IPS DF 4.7 (cell line): ENCODE results near the gene GNAO1.

Experiments used
- DNase-seq: peaks from one replicate; pipeline ENCODE4 v3.0.0-alpha.2; 2013; ENCODE audit warnings: low spot score; ENCODE audit errors: extremely low read depth

GNAO1 gene

DNA sequence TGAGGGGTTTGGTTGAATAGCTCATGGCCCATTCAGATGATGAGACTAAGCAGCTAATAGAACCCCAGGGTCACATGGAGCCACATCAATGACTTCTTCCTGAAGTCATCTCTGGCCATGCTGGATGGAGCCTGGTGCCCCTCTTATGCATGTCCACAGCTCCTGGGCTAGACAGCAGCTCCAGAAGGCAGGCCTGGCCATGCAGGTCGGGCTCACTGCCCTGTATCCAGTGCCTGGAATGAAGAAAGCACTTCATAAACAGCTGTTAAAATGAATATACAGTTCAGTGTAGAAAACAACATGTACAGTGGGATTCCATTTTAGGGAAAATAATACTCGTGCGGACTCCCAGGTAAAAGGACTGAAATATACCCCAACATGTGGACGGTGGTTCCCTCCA lies 73.9 kb downstream of the GNAO1 start:
- DNase-seq: no peak

DNA sequence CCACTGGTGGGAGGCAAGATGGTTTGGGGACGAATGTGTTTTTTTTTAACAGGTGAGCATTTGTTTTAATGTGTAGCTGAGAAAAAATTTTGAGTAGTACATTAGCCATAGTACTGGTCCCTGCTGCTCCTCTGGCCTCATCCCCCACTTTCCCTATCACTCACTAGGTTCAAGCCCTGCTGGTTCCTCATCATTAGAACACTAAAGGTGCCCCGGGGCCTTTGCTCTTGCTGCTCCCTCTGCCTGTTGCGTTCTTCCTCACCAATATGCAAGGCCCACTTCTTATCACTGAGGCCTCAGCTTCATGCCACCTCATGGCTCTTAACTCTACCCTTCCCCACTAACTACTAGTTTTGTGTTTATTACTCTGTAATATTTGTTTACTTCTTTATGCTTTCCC lies 74.5 kb downstream of the GNAO1 start:
- DNase-seq: no peak

- DNase-seq: no peak
Measured at GRCh38 chr16:56266641-56267607, 75.6 kb downstream of the GNAO1 start.

GRCh38 chr16:56267888-56268287 lies 76.6 kb downstream of the GNAO1 start:
- no peak for DNase-seq

GRCh38 chr16:56268799-56269198 lies 77.5 kb downstream of the GNAO1 start:
- DNase-seq: no peak

- no peak for DNase-seq
Measured at GRCh38 chr16:56269281-56269680, 78.0 kb downstream of the GNAO1 start.

- DNase-seq: no peak
Measured at GRCh38 chr16:56269811-56270684, 78.8 kb downstream of the GNAO1 start.

- DNase-seq: no peak
Measured at GRCh38 chr16:56270828-56271227, 79.5 kb downstream of the GNAO1 start.

- DNase-seq: no peak
Measured at GRCh38 chr16:56272583-56272894, 81.2 kb downstream of the GNAO1 start.

- DNase-seq: no peak
Measured at GRCh38 chr16:56273615-56274014, 82.3 kb downstream of the GNAO1 start.

- DNase-seq: no peak
Measured at GRCh38 chr16:56274369-56274768, 83.1 kb downstream of the GNAO1 start.

GRCh38 chr16:56275076-56275475 lies 83.8 kb downstream of the GNAO1 start:
- no peak for DNase-seq

GRCh38 chr16:56275801-56276200 lies 84.5 kb downstream of the GNAO1 start:
- DNase-seq: no peak

GRCh38 chr16:56277075-56277474 lies 85.8 kb downstream of the GNAO1 start:
- DNase-seq: no peak

DNA sequence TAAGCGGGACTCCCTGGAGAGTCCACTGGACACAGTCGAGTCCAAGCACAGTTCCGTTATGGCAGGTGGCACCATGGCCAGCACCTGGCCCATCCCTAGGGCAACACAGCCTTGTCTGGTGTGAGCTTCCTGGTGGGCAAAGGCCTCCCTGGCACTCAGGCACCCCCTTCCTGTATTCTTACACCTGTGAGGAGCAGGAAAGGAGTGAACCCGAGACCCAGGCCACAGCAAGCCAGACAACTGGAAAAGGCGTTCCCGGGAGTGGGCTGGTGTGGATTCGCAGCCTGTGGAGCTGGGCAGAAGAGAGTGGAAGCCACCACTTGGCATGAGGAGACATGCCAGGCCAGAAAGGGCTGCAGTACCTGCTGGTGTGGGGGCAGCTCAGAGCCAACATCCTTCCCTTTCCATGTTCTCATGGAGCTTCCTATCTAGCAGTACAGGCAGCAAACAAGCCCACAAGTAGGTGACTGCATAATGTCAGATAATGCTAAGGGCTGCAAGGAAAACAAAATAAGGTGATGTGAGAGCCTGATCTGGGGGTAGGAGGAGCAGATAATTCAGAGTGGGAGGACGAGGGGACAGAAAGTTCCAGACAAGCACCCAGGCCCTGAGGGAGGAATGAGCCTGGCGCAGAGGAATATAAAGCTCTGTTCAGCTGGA lies 87.0 kb downstream of the GNAO1 start:
- DNase-seq: no peak

- no peak for DNase-seq
Measured at GRCh38 chr16:56279132-56279531, 87.8 kb downstream of the GNAO1 start.

DNA sequence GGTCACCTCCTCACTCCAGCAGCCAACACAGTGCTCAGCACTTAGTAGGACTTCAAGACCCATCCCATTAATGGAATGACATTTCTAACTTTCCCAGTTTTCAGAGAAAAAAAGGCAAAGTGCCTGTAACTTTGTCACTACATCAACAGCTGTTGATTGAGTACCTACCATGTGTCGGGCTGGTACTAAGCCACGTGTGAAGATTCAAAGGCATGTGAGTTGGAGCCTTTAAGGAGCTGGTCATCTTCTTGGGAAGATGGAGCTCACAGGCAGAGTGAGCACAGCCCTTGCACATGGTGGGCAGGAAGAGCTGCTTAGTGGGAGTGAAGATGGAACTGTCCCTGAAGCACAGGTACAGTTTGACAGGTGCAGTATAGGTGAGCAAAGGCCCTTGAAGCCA lies 88.6 kb downstream of the GNAO1 start:
- DNase-seq: no peak

DNA sequence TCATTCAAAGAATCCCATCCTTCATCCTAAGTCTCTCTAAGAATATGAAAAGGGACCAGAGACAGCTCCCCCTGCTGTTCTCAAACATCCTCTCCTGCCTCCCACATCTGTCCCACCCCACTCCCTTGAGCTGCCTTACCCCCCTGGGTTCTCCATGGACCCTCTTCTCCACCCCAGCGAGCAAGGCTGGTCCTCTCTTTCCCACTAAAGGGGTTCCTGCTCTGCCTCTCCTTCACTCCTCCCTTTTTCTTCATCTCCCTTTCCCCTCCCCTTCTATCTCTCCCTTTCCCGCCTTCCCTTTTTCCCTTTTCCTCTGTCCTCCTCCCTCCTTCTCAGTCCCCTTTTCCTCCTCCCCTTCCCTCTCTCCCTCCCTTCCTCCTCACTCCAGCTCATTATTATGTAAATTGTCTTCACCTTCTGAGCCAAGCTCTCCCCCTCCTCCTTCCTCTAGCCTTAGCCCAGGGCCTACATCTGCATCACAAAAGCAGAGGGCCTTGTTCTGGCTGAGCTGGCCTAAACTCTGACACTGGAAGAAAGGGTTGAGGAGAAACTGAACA lies 90.0 kb downstream of the GNAO1 start:
- DNase-seq: peak; percentile 99

DNA sequence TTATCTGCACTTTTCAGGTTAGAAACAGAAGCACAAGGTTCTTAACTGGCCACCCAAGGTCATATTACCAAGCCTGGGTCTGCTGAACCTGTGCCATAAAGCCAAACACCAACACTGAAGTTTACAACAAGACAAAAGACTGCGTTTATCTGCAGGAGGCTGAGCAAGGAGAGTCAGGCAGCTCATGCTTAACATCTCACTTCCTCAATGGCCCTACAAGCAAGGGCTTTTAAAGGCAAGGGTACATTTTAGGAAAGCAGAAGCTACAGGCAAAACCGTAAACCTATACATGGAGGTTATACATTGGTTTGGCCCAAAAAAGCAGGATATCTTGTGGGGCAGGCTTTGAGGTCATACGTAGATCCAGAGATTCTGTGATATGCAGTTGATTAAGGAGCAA lies 91.2 kb downstream of the GNAO1 start:
- DNase-seq: no peak

GRCh38 chr16:56284521-56284920 lies 93.2 kb downstream of the GNAO1 start:
- no peak for DNase-seq

DNA sequence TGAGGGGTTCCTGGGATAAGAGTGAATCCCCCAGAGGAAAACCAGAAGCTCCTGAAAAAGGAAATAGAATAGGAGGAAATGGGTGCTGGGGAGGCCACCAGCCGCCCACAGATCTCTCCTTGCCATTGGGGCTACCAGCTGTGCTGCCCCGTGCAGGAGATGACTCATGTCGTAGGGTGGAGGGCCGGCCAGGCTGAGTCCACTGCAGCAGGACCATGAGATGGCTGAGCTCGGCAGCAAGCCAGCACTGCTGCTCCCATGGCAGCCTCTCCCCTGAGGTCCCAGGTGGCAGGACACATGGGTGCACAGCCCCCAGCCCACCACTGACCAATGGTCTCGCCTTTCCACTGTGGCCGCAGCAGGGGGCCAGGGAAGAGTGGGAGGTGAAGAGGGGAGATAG lies 95.5 kb downstream of the GNAO1 start:
- no peak for DNase-seq

GRCh38 chr16:56288019-56288418 lies 96.7 kb downstream of the GNAO1 start:
- DNase-seq: no peak
